ENCODE results near the gene FBXO46.
A peak's percentile ranks its signal among the peaks of the same experiment; 100 is the strongest.
"Not testable (repeated sequence)": the region's sequence is repeated elsewhere in the genome, so short reads cannot be mapped to it uniquely, and the experiment has no call there.

Gene FBXO46

DNA sequence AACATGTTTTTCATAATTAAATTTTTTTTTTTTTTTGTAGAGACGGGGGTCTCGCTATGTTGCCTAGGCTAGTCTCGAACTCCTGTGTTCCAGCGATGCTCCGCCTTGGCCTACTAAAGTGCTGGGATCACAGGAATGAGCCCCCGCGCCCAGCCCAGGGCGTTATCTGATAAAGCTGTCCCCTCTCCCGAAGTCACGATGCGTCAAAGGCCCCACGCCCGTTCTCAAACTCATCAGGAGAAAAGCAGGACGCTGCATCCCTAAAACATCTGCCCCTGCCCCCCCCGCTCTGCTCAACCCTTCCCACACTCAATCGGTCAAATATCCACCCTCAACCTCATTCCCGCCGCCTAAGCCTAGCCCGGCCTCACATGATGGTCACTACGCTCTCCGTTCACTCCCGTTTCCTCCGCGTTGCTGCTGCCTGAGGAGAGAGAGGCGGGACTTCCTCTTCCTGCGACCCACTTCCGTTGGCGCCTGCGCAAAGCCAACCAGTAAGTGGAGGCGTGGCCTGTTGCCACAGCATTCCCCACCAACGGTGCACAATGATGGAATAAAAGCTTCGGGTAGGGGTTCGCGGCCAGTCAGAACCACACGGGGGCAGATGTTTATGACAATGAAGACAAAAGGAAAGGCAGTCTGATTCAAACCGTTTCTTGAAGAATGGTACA, 39.0 kb downstream of the FBXO46 start, which contains the start of gene SNRPD2:
SNRPD2 (minus strand) TSS at position 438 of the 671 bp plus-strand sequence; CDS start at position 373, 65 bp downstream.
- Histone ChIP-seq H4K8ac (ENCODE audit: low read length) (peak within 1 kb of the TSS; percentile 50), H3K4me2 (ENCODE audit: low read length, poor library complexity, severe bottlenecking) (peak within 1 kb of the TSS; percentile 82), H3K27me3 (ENCODE audit: control insufficient read depth in 1 of 2, insufficient read depth in 1 of 2, low read length in 2 of 2) (no peaks in the 10 kb centered on the region), H3K27ac (ENCODE audit: low read length, poor library complexity, severe bottlenecking) (peak within 1 kb of the TSS; percentile 81), H3K4ac (ENCODE audit: low read depth in 1 of 2, low read length in 2 of 2) (peak within 1 kb of the TSS; percentile 66 to 94), H3K4me1 (ENCODE audit: control insufficient read depth, insufficient read depth, low read depth, low read length) (peaks cover 2% of the 10 kb centered on the region), H2BK5ac (ENCODE audit: low read depth, low read length, poor library complexity, severe bottlenecking) (no peak within 1 kb of the TSS), H3K79me1 (replicated peaks; ENCODE audit: low read length, poor library complexity, severe bottlenecking) (peaks cover 31% of the 10 kb centered on the region), H2AFZ (ENCODE audit: low read depth, low read length) (peak within 1 kb of the TSS; percentile 79), H3K4me3 (ENCODE audit: insufficient read depth in 1 of 2, low read depth in 1 of 2, low read length in 2 of 2) (peak within 1 kb of the TSS; percentile 85 to 98), H2BK15ac (ENCODE audit: low read depth, poor library complexity, severe bottlenecking) (peak within 1 kb of the TSS; percentile 39), H3K18ac (ENCODE audit: low read depth in 1 of 2, low read length in 2 of 2) (peak within 1 kb of the TSS; percentile 40 to 96), H3K9me3 (ENCODE audit: control insufficient read depth, low read length) (no peaks in the 10 kb centered on the region), H3K23ac (ENCODE audit: low read length in 2 of 2) (no peak within 1 kb of the TSS), H3K36me3 (ENCODE audit: control insufficient read depth in 1 of 2, insufficient read depth in 2 of 2, low read depth in 1 of 2, low read length in 2 of 2) (peaks cover 35 to 38% of the 10 kb centered on the region in 2 experiments), H2AK5ac (ENCODE audit: low read length, severe bottlenecking) (no peak within 1 kb of the TSS), H4K91ac (ENCODE audit: low read length) (no peak within 1 kb of the TSS), H2BK120ac (ENCODE audit: low read depth, low read length) (peak within 1 kb of the TSS; percentile 7), H3K14ac (ENCODE audit: low read length in 2 of 2) (peak within 1 kb of the TSS in 1 of 2 experiments; percentile 84), H2BK12ac (ENCODE audit: low read length in 2 of 2) (peak within 1 kb of the TSS in 1 of 2 experiments; percentile 24), H3K9ac (ENCODE audit: low read length) (peak within 1 kb of the TSS; percentile 100)
- under 1% methylated on average over 36 of the region's 36 CpGs for WGBS
- peak; percentile 98 for DNase-seq

GRCh38 chr19:45687599-45687998, 43.1 kb downstream of the FBXO46 start:
- Histone ChIP-seq H3K18ac (ENCODE audit: low read depth in 1 of 2, low read length in 2 of 2) (no peak overlapping the region), H3K27ac (ENCODE audit: low read length, poor library complexity, severe bottlenecking) (no peak overlapping the region), H3K27me3 (ENCODE audit: control insufficient read depth in 1 of 2, insufficient read depth in 1 of 2, low read length in 2 of 2) (no peaks in the 10 kb centered on the region), H3K9ac (ENCODE audit: low read length) (no peak overlapping the region), H3K23ac (ENCODE audit: low read length in 2 of 2) (no peak overlapping the region), H2BK5ac (ENCODE audit: low read depth, low read length, poor library complexity, severe bottlenecking) (no peak overlapping the region), H3K9me3 (ENCODE audit: control insufficient read depth, low read length) (no peaks in the 10 kb centered on the region), H3K4ac (ENCODE audit: low read depth in 1 of 2, low read length in 2 of 2) (no peak overlapping the region), H2AFZ (ENCODE audit: low read depth, low read length) (no peak overlapping the region), H3K4me2 (ENCODE audit: low read length, poor library complexity, severe bottlenecking) (no peak overlapping the region), H2BK120ac (ENCODE audit: low read depth, low read length) (no peak overlapping the region), H3K14ac (ENCODE audit: low read length in 2 of 2) (no peak overlapping the region), H2BK15ac (ENCODE audit: low read depth, poor library complexity, severe bottlenecking) (no peak overlapping the region), H2BK12ac (ENCODE audit: low read length in 2 of 2) (no peak overlapping the region), H4K8ac (ENCODE audit: low read length) (no peak overlapping the region), H3K4me1 (ENCODE audit: control insufficient read depth, insufficient read depth, low read depth, low read length) (peaks cover 2% of the 10 kb centered on the region), H3K79me1 (replicated peaks; ENCODE audit: low read length, poor library complexity, severe bottlenecking) (peaks cover 17% of the 10 kb centered on the region), H4K91ac (ENCODE audit: low read length) (no peak overlapping the region), H3K36me3 (ENCODE audit: control insufficient read depth in 1 of 2, insufficient read depth in 2 of 2, low read depth in 1 of 2, low read length in 2 of 2) (peaks cover 51 to 53% of the 10 kb centered on the region in 2 experiments), H2AK5ac (ENCODE audit: low read length, severe bottlenecking) (no peak overlapping the region), H3K4me3 (ENCODE audit: insufficient read depth in 1 of 2, low read depth in 1 of 2, low read length in 2 of 2) (no peak overlapping the region)
- WGBS, result 94% methylated on average over 9 of the region's 9 CpGs
- DNase-seq, result no peak

DNA sequence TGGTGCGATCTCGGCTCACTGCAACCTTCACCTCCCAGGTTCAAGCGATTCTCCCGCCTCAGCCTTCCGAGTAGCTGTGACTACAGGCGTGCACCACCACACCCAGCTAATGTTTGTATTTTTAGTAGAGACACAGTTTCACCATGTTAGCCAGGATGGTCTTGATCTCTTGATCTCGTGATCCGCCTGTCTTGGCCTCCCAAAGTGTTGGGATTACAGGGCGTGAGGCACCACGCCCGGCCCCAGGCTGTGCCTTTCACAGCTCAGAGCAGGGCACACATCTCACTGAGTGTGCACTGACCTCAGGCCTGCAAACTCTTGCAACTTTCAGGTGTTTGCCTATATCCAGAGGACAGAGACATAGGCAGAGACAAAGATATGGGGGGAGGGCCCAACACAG, 45.7 kb downstream of the FBXO46 start:
- H2AFZ ChIP-seq (ENCODE audit: low read depth, low read length); H2AK5ac ChIP-seq (ENCODE audit: low read length, severe bottlenecking); H4K8ac ChIP-seq (ENCODE audit: low read length); H4K91ac ChIP-seq (ENCODE audit: low read length); H3K18ac ChIP-seq (ENCODE audit: low read depth in 1 of 2, low read length in 2 of 2); H3K9ac ChIP-seq (ENCODE audit: low read length); H3K9me3 ChIP-seq (ENCODE audit: control insufficient read depth, low read length); H3K27ac ChIP-seq (ENCODE audit: low read length, poor library complexity, severe bottlenecking); H3K14ac ChIP-seq (ENCODE audit: low read length in 2 of 2); DNase-seq; H2BK12ac ChIP-seq (ENCODE audit: low read length in 2 of 2); H3K27me3 ChIP-seq (ENCODE audit: control insufficient read depth in 1 of 2, insufficient read depth in 1 of 2, low read length in 2 of 2); H2BK120ac ChIP-seq (ENCODE audit: low read depth, low read length); H3K23ac ChIP-seq (ENCODE audit: low read length in 2 of 2); H3K4me2 ChIP-seq (ENCODE audit: low read length, poor library complexity, severe bottlenecking); H2BK15ac ChIP-seq (ENCODE audit: low read depth, poor library complexity, severe bottlenecking); H3K4me1 ChIP-seq (ENCODE audit: control insufficient read depth, insufficient read depth, low read depth, low read length); H3K4ac ChIP-seq (ENCODE audit: low read depth in 1 of 2, low read length in 2 of 2); H2BK5ac ChIP-seq (ENCODE audit: low read depth, low read length, poor library complexity, severe bottlenecking); H3K4me3 ChIP-seq (ENCODE audit: insufficient read depth in 1 of 2, low read depth in 1 of 2, low read length in 2 of 2): not testable (repeated sequence)
- peaks cover 15% of the 10 kb centered on the region for H3K79me1 ChIP-seq (replicated peaks; ENCODE audit: low read length, poor library complexity, severe bottlenecking)
- WGBS, result 87% methylated on average over 9 of the region's 11 CpGs
- H3K36me3 ChIP-seq (ENCODE audit: control insufficient read depth in 1 of 2, insufficient read depth in 2 of 2, low read depth in 1 of 2, low read length in 2 of 2), result peaks cover 51 to 53% of the 10 kb centered on the region in 2 experiments

DNA sequence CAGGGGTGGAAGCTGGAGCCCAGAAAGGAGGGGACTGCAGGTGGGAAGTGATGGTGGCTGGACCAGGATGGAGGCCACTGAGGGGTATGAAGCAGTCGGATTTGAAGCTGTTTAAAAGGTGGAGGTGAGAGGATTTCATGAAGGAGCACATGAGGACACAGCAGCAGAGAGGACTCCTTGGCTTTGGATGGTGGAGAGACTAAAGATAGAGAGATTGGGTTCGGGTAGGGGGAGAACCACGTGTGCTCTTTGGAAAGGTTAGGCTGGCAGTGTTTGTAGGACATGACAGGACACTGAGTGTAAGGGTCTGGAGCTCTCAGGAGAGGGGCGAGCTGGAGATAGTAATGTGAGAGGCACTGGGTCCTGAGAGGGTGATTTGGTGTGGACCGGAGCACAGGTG, 47.8 kb downstream of the FBXO46 start:
- no peak overlapping the region for H3K27ac ChIP-seq (ENCODE audit: low read length, poor library complexity, severe bottlenecking)
- peaks cover 10% of the 10 kb centered on the region for H3K79me1 ChIP-seq (replicated peaks; ENCODE audit: low read length, poor library complexity, severe bottlenecking)
- H2BK12ac ChIP-seq (ENCODE audit: low read length in 2 of 2), result no peak overlapping the region
- no peak overlapping the region for H2AFZ ChIP-seq (ENCODE audit: low read depth, low read length)
- H2BK120ac ChIP-seq (ENCODE audit: low read depth, low read length), result no peak overlapping the region
- H3K9me3 ChIP-seq (ENCODE audit: control insufficient read depth, low read length), result no peaks in the 10 kb centered on the region
- no peak overlapping the region for H3K14ac ChIP-seq (ENCODE audit: low read length in 2 of 2)
- H3K4ac ChIP-seq (ENCODE audit: low read depth in 1 of 2, low read length in 2 of 2), result no peak overlapping the region
- no peak overlapping the region for H3K4me3 ChIP-seq (ENCODE audit: insufficient read depth in 1 of 2, low read depth in 1 of 2, low read length in 2 of 2)
- H3K4me2 ChIP-seq (ENCODE audit: low read length, poor library complexity, severe bottlenecking), result no peak overlapping the region
- H4K8ac ChIP-seq (ENCODE audit: low read length), result peak overlapping the region; percentile 19
- 85% methylated on average over 5 of the region's 5 CpGs for WGBS
- H3K23ac ChIP-seq (ENCODE audit: low read length in 2 of 2), result no peak overlapping the region
- H4K91ac ChIP-seq (ENCODE audit: low read length), result no peak overlapping the region
- H2BK15ac ChIP-seq (ENCODE audit: low read depth, poor library complexity, severe bottlenecking), result no peak overlapping the region
- H3K27me3 ChIP-seq (ENCODE audit: control insufficient read depth in 1 of 2, insufficient read depth in 1 of 2, low read length in 2 of 2), result peaks cover 0 to 10% of the 10 kb centered on the region in 2 experiments
- H2AK5ac ChIP-seq (ENCODE audit: low read length, severe bottlenecking), result no peak overlapping the region
- H3K4me1 ChIP-seq (ENCODE audit: control insufficient read depth, insufficient read depth, low read depth, low read length), result peaks cover 7% of the 10 kb centered on the region
- no peak overlapping the region for H2BK5ac ChIP-seq (ENCODE audit: low read depth, low read length, poor library complexity, severe bottlenecking)
- no peak overlapping the region for H3K9ac ChIP-seq (ENCODE audit: low read length)
- peaks cover 36 to 42% of the 10 kb centered on the region in 2 experiments for H3K36me3 ChIP-seq (ENCODE audit: control insufficient read depth in 1 of 2, insufficient read depth in 2 of 2, low read depth in 1 of 2, low read length in 2 of 2)
- DNase-seq, result no peak
- no peak overlapping the region for H3K18ac ChIP-seq (ENCODE audit: low read depth in 1 of 2, low read length in 2 of 2)

Measured in mesenchymal stem cell (in vitro differentiated cells and primary cell).